Lung (tissue), 12 donors: ENCODE results near the gene UCN3. TPM values are rescaled to one million over a fixed set of nuclear protein-coding genes. Genes with fewer than 3 reads are reported as not detected.

Source experiments
- ATAC-seq: fragments of 200-7000 bp; cut with Tn5 transposase; one replicate; pipeline ENCODE4 v1.9.1; 2020; ENCODE audit warnings: moderate number of reproducible peaks; ENCODE audit not compliant: insufficient read depth, low FRiP score
- DNase-seq, 3 donors: peaks; one replicate each; pipeline ENCODE4 v3.0.0-alpha.2; 2013 to 2017
- H3K27ac ChIP-seq, 2 donors: one replicate each; pipeline ENCODE4 v1.5.1; 2013; ENCODE audit warnings: mild to moderate bottlenecking in 2 of 2, moderate library complexity in 2 of 2, control low read depth in 1 of 2, inconsistent platforms in 1 of 2, low read depth in 1 of 2, low read length in 1 of 2
- H3K27me3 ChIP-seq, 3 donors: one replicate each; pipeline ENCODE4 v1.5.1; 2013; ENCODE audit warnings: low read length in 2 of 3; ENCODE audit not compliant: control insufficient read depth in 3 of 3, insufficient read depth in 3 of 3
- H3K36me3 ChIP-seq, 4 donors: one replicate each; pipeline ENCODE4 v1.5.1; 2013; ENCODE audit warnings: low read length in 4 of 4, mild to moderate bottlenecking in 1 of 4, moderate library complexity in 1 of 4; ENCODE audit not compliant: control insufficient read depth in 4 of 4, insufficient read depth in 4 of 4
- H3K4me1 ChIP-seq, 5 donors: one replicate each; pipeline ENCODE4 v1.5.1; 2013; ENCODE audit warnings: low read length in 5 of 5, mild to moderate bottlenecking in 2 of 5, moderate library complexity in 1 of 5; ENCODE audit not compliant: control insufficient read depth in 5 of 5, insufficient read depth in 5 of 5
- H3K4me3 ChIP-seq: one replicate; pipeline ENCODE4 v1.5.1; 2013; ENCODE audit warnings: mild to moderate bottlenecking, control low read depth, moderate library complexity
- H3K9ac ChIP-seq, 2 donors: one replicate each; pipeline ENCODE4 v1.5.1; 2013; ENCODE audit warnings: low read length in 2 of 2, control low read depth in 1 of 2; ENCODE audit not compliant: insufficient read depth in 1 of 2
- H3K9me3 ChIP-seq, 4 donors: one replicate each; pipeline ENCODE4 v1.5.1; 2013; ENCODE audit warnings: low read length in 3 of 4, mild to moderate bottlenecking in 1 of 4, moderate library complexity in 1 of 4; ENCODE audit not compliant: control insufficient read depth in 4 of 4, insufficient read depth in 3 of 4
- CTCF ChIP-seq: IDR thresholded peaks from 2 replicates; pipeline ENCODE4 v1.5.1; 2012; ENCODE audit warnings: mild to moderate bottlenecking; ENCODE audit errors: control extremely low read depth, extremely low read depth
- WGBS, 2 donors: extraction: QIAGEN DNeasy Blood & Tissue Kit; methylation state at CpG; one replicate each; pipeline ENCODE4 v1.1.7; 2013; 5-methylcytosine and 5-hydroxymethylcytosine counted together
- polyA plus RNA-seq, 2 donors: library from polyadenylated mRNA; stranded (reverse); fragments of 200-250 nt; gene quantifications; one replicate each; pipeline ENCODE4 v1.2.1, GENCODE V29; 2013
- total RNA-seq, 2 donors: library from RNA; depleted of rRNA in 1 of 2; stranded (reverse); fragments of >200 nt in 1 of 2; gene quantifications; one replicate each; pipeline ENCODE4 v1.2.1, GENCODE V29; 2014 to 2021
- donor health status: control.
- donor health status: control.
- donor health status: Bipolar disorder and iron deficiency.
- donor health status: healthy.
- donor health status: DM: yes; HTN: yes; CAD: no.

The UCN3 gene
- total and polyA plus RNA-seq, 4 donors = 0.17 to 0.77 (median 0.53) TPM

- WGBS, 2 donors = 21 to 24% methylated on average over 5 of the region's 5 CpGs
- ATAC-seq = no peak
- peaks cover 0 to 5% (median 0%) of the 10 kb centered on the region in 5 donors for H3K4me1 ChIP-seq
Measured at GRCh38 chr10:5365928-5366327, 1.2 kb downstream of the UCN3 start.

GRCh38 chr10:5369362-5370158, 4.8 kb downstream of the UCN3 start:
- DNase-seq (no peak), ATAC-seq (no peak)
- no peak overlapping the region for H3K4me3 ChIP-seq
- H3K9ac ChIP-seq = no peak overlapping the region
- peaks cover 0 to 7% (median 0%) of the 10 kb centered on the region in 4 donors for H3K9me3 ChIP-seq
- H3K36me3 ChIP-seq = no peaks in the 10 kb centered on the region
- no peak overlapping the region for H3K27ac ChIP-seq
- H3K27me3 ChIP-seq = peaks cover 0 to 5% (median 0%) of the 10 kb centered on the region in 3 donors
- TF ChIP-seq CTCF = no peak
- peaks cover 0 to 5% (median 0%) of the 10 kb centered on the region in 5 donors for H3K4me1 ChIP-seq
- WGBS, 2 donors = 65 to 75% methylated on average over 16 of the region's 16 CpGs

More at GRCh38 chr10:5365928-5366327, 1.2 kb downstream of the UCN3 start:
- no peaks in the 10 kb centered on the region for H3K36me3 ChIP-seq
- no peak overlapping the region for H3K27ac ChIP-seq
- H3K4me3 ChIP-seq = no peak overlapping the region
- no peak for TF ChIP-seq CTCF
- no peak overlapping the region for H3K9ac ChIP-seq
- H3K9me3 ChIP-seq = peaks cover 0 to 4% (median 1%) of the 10 kb centered on the region in 4 donors
- no peak for DNase-seq
- peaks cover 0 to 5% (median 0%) of the 10 kb centered on the region in 3 donors for H3K27me3 ChIP-seq

GRCh38 chr10:5370493-5371352, 6.0 kb downstream of the UCN3 start:
- Histone ChIP-seq H3K36me3 (no peaks in the 10 kb centered on the region), H3K4me3 (no peak overlapping the region), H3K27ac (no peak overlapping the region), H3K27me3 (no peaks in the 10 kb centered on the region), H3K4me1 (peaks cover 0 to under 1% (median 0%) of the 10 kb centered on the region in 5 donors), H3K9ac (no peak overlapping the region), H3K9me3 (peaks cover 0 to 7% (median 0%) of the 10 kb centered on the region in 4 donors)
- TF ChIP-seq CTCF = no peak
- no peak for ATAC-seq
- no peak for DNase-seq
- 91 to 93% methylated on average over 28 of the region's 28 CpGs for WGBS, 2 donors
